Lung (tissue), 12 donors: ENCODE results near the gene DUSP22. TPM values are rescaled to one million over a fixed set of nuclear protein-coding genes. Genes with fewer than 3 reads are reported as not detected.
A peak's percentile ranks its signal among the peaks of the same experiment; 100 is the strongest.

Source experiments
- ATAC-seq: fragments of 200-7000 bp; cut with Tn5 transposase; one replicate; pipeline ENCODE4 v1.9.1; 2020; ENCODE audit warnings: moderate number of reproducible peaks; ENCODE audit not compliant: insufficient read depth, low FRiP score
- DNase-seq, 3 donors: peaks; one replicate each; pipeline ENCODE4 v3.0.0-alpha.2; 2013 to 2017
- H3K27ac ChIP-seq, 2 donors: one replicate each; pipeline ENCODE4 v1.5.1; 2013; ENCODE audit warnings: mild to moderate bottlenecking in 2 of 2, moderate library complexity in 2 of 2, control low read depth in 1 of 2, inconsistent platforms in 1 of 2, low read depth in 1 of 2, low read length in 1 of 2
- H3K27me3 ChIP-seq, 3 donors: one replicate each; pipeline ENCODE4 v1.5.1; 2013; ENCODE audit warnings: low read length in 2 of 3; ENCODE audit not compliant: control insufficient read depth in 3 of 3, insufficient read depth in 3 of 3
- H3K36me3 ChIP-seq, 4 donors: one replicate each; pipeline ENCODE4 v1.5.1; 2013; ENCODE audit warnings: low read length in 4 of 4, mild to moderate bottlenecking in 1 of 4, moderate library complexity in 1 of 4; ENCODE audit not compliant: control insufficient read depth in 4 of 4, insufficient read depth in 4 of 4
- H3K4me1 ChIP-seq, 5 donors: one replicate each; pipeline ENCODE4 v1.5.1; 2013; ENCODE audit warnings: low read length in 5 of 5, mild to moderate bottlenecking in 2 of 5, moderate library complexity in 1 of 5; ENCODE audit not compliant: control insufficient read depth in 5 of 5, insufficient read depth in 5 of 5
- H3K4me3 ChIP-seq: one replicate; pipeline ENCODE4 v1.5.1; 2013; ENCODE audit warnings: mild to moderate bottlenecking, control low read depth, moderate library complexity
- H3K9ac ChIP-seq, 2 donors: one replicate each; pipeline ENCODE4 v1.5.1; 2013; ENCODE audit warnings: low read length in 2 of 2, control low read depth in 1 of 2; ENCODE audit not compliant: insufficient read depth in 1 of 2
- H3K9me3 ChIP-seq, 4 donors: one replicate each; pipeline ENCODE4 v1.5.1; 2013; ENCODE audit warnings: low read length in 3 of 4, mild to moderate bottlenecking in 1 of 4, moderate library complexity in 1 of 4; ENCODE audit not compliant: control insufficient read depth in 4 of 4, insufficient read depth in 3 of 4
- WGBS, 2 donors: extraction: QIAGEN DNeasy Blood & Tissue Kit; methylation state at CpG; one replicate each; pipeline ENCODE4 v1.1.7; 2013; 5-methylcytosine and 5-hydroxymethylcytosine counted together
- polyA plus RNA-seq, 2 donors: library from polyadenylated mRNA; stranded (reverse); fragments of 200-250 nt; gene quantifications; one replicate each; pipeline ENCODE4 v1.2.1, GENCODE V29; 2013
- total RNA-seq, 2 donors: library from RNA; depleted of rRNA in 1 of 2; stranded (reverse); fragments of >200 nt in 1 of 2; gene quantifications; one replicate each; pipeline ENCODE4 v1.2.1, GENCODE V29; 2014 to 2021
- TF ChIP-seq, protein P1 (sequence below): IDR thresholded peaks from 2 replicates; pipeline ENCODE4 v1.5.1; 2012; ENCODE audit warnings: mild to moderate bottlenecking; ENCODE audit errors: control extremely low read depth, extremely low read depth
- donor health status: control.
- donor health status: control.
- donor health status: Bipolar disorder and iron deficiency.
- donor health status: healthy.
- donor health status: DM: yes; HTN: yes; CAD: no.

The DUSP22 gene
- total and polyA plus RNA-seq, 4 donors, result 38.9 to 51.1 (median 43.8) TPM

DNA sequence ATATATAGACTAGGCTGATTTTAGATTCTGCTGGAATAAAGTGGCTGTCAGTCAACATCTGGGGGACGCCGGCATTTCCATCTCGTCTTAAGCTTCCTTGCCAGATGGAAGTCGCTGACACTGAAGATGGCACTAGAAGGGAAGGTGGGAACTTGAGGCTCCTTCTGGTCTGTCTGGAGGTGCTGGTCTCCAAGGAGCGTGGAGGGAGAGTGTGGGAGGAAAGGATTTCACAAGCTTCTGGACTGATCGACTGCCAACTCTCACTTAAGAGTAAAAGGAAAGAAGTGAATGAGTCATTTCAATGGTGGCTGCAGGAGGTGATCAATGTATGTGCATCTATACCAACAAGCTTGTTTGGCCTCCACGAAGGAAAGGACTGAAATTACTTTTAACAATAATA, 40.4 kb downstream of the DUSP22 start:
- no peak overlapping the region for H3K27ac ChIP-seq
- WGBS, 2 donors, result 65 to 66% methylated on average over 7 of the region's 7 CpGs
- no peak overlapping the region for H3K4me3 ChIP-seq
- H3K4me1 ChIP-seq, result peaks cover 0 to 23% (median 7%) of the 10 kb centered on the region in 5 donors
- no peaks in the 10 kb centered on the region for H3K27me3 ChIP-seq
- peaks cover 0 to 3% (median 0%) of the 10 kb centered on the region in 4 donors for H3K36me3 ChIP-seq
- no peaks in the 10 kb centered on the region for H3K9me3 ChIP-seq
- H3K9ac ChIP-seq, result no peak overlapping the region
- TF ChIP-seq, protein P1, sequence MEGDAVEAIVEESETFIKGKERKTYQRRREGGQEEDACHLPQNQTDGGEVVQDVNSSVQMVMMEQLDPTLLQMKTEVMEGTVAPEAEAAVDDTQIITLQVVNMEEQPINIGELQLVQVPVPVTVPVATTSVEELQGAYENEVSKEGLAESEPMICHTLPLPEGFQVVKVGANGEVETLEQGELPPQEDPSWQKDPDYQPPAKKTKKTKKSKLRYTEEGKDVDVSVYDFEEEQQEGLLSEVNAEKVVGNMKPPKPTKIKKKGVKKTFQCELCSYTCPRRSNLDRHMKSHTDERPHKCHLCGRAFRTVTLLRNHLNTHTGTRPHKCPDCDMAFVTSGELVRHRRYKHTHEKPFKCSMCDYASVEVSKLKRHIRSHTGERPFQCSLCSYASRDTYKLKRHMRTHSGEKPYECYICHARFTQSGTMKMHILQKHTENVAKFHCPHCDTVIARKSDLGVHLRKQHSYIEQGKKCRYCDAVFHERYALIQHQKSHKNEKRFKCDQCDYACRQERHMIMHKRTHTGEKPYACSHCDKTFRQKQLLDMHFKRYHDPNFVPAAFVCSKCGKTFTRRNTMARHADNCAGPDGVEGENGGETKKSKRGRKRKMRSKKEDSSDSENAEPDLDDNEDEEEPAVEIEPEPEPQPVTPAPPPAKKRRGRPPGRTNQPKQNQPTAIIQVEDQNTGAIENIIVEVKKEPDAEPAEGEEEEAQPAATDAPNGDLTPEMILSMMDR, result no peak
- ATAC-seq (no peak), DNase-seq (peak in 1 of 3 donors; percentile 10)

DNA sequence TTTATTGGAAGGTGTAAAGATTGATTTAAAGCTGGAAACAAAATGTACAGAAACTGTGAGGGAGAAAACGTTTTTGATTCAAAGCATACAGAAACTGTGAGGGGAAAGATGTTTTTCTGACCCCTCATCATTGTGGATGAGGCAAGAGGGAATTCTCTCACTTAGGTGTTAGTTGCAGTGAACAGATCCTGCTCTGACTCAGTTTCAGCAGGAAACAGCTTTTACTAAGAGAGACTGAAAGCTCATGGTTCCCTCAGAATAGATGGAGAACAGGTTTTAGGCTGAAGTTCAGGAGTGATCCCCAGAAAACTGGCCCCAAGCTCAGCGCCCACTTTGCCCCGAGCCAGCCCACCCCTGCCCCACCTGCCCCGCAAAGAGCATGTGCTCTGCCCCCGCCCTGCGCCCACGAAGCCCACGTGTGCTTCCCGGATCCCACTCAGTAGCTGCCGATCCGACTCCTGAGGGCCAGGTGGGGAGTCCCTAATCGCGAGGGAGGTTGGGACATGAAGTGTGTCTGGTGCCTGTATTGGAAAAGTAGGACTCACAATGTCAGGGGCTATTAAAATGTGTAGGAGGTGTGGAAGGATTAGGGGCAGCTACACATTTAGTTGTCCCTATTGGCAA, 41.2 kb downstream of the DUSP22 start:
- no peaks in the 10 kb centered on the region for H3K9me3 ChIP-seq
- H3K27ac ChIP-seq, result no peak overlapping the region
- TF ChIP-seq, protein P1, result no peak
- 87% methylated on average over 13 of the region's 13 CpGs for WGBS, 2 donors
- H3K27me3 ChIP-seq, result no peaks in the 10 kb centered on the region
- no peak for ATAC-seq
- peaks cover 0 to 24% (median 7%) of the 10 kb centered on the region in 5 donors for H3K4me1 ChIP-seq
- H3K9ac ChIP-seq, result no peak overlapping the region
- DNase-seq, result peak in 1 of 3 donors; percentile 9
- no peak overlapping the region for H3K4me3 ChIP-seq
- peaks cover 0 to 3% (median 0%) of the 10 kb centered on the region in 4 donors for H3K36me3 ChIP-seq

- no peak for DNase-seq
- Histone ChIP-seq H3K9me3 (no peaks in the 10 kb centered on the region), H3K36me3 (peaks cover 0 to 3% (median 0%) of the 10 kb centered on the region in 4 donors), H3K9ac (no peak overlapping the region), H3K27me3 (no peaks in the 10 kb centered on the region), H3K4me1 (peaks cover 0 to 28% (median 12%) of the 10 kb centered on the region in 5 donors), H3K27ac (no peak overlapping the region), H3K4me3 (no peak overlapping the region)
- TF ChIP-seq, protein P1, result no peak
- ATAC-seq, result no peak
- 86% methylated on average over 10 of the region's 10 CpGs for WGBS, 2 donors
Observed at GRCh38 chr6:334536-335510, 42.5 kb downstream of the DUSP22 start.
